SW480 (cell line): Measurements from ENCODE around the gene HTR7.
"Not testable (repeated sequence)": the region's sequence is repeated elsewhere in the genome, so short reads cannot be mapped to it uniquely, and the experiment has no call there.

Experiments
- DNase-seq: peaks from one replicate; pipeline ENCODE4 v3.0.0-alpha.2; 2016; ENCODE audit warnings: low spot score

Gene HTR7

GRCh38 chr10:90858461-90858968 is 676 bp upstream of the HTR7 start:
- DNase-seq = no peak

GRCh38 chr10:90856964-90857634 is 740 bp downstream of the HTR7 start:
- DNase-seq = no peak

GRCh38 chr10:90856261-90856660 is 1.6 kb downstream of the HTR7 start:
- no peak for DNase-seq

GRCh38 chr10:90855126-90855525 is 2.7 kb downstream of the HTR7 start:
- DNase-seq = no peak

GRCh38 chr10:90849956-90850749 is 7.7 kb downstream of the HTR7 start:
- no peak for DNase-seq

- DNase-seq = peak; percentile 21
These were observed 10.4 kb downstream of the HTR7 start for GRCh38 chr10:90847436-90847835.

- DNase-seq = no peak
These were observed 11.1 kb downstream of the HTR7 start for GRCh38 chr10:90846746-90847145.

- DNase-seq = no peak
These were observed 12.1 kb downstream of the HTR7 start for GRCh38 chr10:90845726-90846125.

- no peak for DNase-seq
These were observed 15.1 kb downstream of the HTR7 start for GRCh38 chr10:90842725-90843124.

GRCh38 chr10:90837486-90837885 is 20.4 kb downstream of the HTR7 start:
- DNase-seq = no peak

- no peak for DNase-seq
These were observed 23.5 kb downstream of the HTR7 start for GRCh38 chr10:90834326-90834725.

- DNase-seq = no peak
These were observed 25.7 kb downstream of the HTR7 start for GRCh38 chr10:90832111-90832510.

GRCh38 chr10:90822508-90822907 is 35.3 kb downstream of the HTR7 start:
- no peak for DNase-seq

GRCh38 chr10:90821864-90822263 is 36.0 kb downstream of the HTR7 start:
- DNase-seq = not testable (repeated sequence)

GRCh38 chr10:90819911-90820310 is 37.9 kb downstream of the HTR7 start:
- DNase-seq = no peak

GRCh38 chr10:90818736-90819135 is 39.1 kb downstream of the HTR7 start:
- no peak for DNase-seq

- no peak for DNase-seq
These were observed 40.5 kb downstream of the HTR7 start for GRCh38 chr10:90817128-90817889.

GRCh38 chr10:90816466-90816865 is 41.4 kb downstream of the HTR7 start:
- no peak for DNase-seq

GRCh38 chr10:90813594-90814365 is 44.1 kb downstream of the HTR7 start:
- DNase-seq = peak; percentile 2

GRCh38 chr10:90807106-90807505 is 50.7 kb downstream of the HTR7 start:
- not testable (repeated sequence) for DNase-seq

GRCh38 chr10:90806677-90807076 is 51.2 kb downstream of the HTR7 start:
- no peak for DNase-seq

- DNase-seq = no peak
These were observed 52.6 kb downstream of the HTR7 start for GRCh38 chr10:90805206-90805605.
